HG03280 (cell line): ENCODE measurements around the gene ABCD4.

Experiments used
- ATAC-seq: cut with Tn5 transposase; IDR thresholded peaks from one replicate; pipeline ENCODE4 v1.9.1; 2021; ENCODE audit warnings: mild to moderate bottlenecking, moderate library complexity; ENCODE audit not compliant: unreplicated experiment

The ABCD4 gene

DNA sequence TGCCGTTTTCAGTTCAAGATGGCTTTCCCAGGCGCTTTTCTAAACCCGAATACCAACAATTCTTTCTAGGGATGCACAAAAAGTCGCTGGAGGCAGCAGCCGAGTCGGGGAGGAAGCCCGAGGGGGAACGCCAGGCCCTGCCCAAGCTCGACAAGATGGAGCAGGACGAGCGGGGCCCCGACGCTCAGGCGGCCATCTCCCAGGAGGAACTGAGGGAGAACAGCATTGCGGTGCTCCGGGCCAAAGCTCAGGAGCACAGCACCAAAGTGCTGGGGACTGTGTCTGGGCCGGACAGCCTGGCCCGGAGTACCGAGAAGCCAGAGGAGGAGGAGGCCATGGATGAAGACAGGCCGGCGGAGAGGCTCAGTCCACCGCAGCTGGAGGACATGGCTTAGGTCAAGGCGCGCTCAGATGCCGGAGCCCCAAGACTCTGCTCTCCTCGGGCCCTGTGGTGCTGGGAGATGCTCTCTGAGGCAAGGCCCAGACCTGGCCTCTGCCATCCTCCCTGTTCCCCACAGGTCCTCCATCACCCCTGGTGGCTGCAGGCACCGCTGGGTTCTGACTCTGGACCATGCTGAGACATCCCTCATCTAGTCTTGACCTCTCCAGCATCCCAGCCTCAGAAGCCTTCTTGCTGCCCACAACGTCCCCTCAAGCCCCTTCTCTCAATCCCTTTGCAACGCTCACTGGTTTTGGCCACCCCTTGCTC is 42.1 kb downstream of the ABCD4 start:
- ATAC-seq, result no peak

DNA sequence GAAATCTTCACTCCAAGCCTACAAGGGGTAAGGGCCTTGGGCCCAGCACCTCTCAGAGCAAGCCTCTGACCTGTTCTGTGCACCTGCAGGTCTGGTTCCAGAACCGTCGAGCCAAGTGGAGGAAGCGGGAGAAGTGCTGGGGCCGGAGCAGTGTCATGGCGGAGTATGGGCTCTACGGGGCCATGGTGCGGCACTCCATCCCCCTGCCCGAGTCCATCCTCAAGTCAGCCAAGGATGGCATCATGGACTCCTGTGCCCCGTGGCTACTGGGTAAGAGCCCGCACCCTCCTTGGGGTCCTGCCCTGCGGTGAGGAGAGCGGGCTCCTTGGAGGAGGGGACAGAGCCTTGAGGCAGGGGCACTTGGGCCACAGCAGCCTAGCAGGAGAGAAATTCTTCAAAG is 43.2 kb downstream of the ABCD4 start:
- no peak for ATAC-seq

DNA sequence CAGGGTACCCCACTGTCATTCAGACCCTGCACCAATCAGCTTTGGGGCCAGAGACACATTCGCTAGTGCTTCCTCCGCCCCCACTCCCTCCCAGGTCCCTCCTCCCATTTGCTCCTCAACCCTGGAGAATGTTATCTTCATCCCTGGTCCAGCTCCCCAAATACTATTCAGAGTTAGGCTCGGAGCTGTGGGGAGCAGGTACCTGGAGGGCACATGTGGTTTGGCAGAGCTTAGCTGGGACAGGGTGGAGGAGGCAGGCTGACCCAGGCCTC is 44.0 kb downstream of the ABCD4 start:
- ATAC-seq, result no peak

DNA sequence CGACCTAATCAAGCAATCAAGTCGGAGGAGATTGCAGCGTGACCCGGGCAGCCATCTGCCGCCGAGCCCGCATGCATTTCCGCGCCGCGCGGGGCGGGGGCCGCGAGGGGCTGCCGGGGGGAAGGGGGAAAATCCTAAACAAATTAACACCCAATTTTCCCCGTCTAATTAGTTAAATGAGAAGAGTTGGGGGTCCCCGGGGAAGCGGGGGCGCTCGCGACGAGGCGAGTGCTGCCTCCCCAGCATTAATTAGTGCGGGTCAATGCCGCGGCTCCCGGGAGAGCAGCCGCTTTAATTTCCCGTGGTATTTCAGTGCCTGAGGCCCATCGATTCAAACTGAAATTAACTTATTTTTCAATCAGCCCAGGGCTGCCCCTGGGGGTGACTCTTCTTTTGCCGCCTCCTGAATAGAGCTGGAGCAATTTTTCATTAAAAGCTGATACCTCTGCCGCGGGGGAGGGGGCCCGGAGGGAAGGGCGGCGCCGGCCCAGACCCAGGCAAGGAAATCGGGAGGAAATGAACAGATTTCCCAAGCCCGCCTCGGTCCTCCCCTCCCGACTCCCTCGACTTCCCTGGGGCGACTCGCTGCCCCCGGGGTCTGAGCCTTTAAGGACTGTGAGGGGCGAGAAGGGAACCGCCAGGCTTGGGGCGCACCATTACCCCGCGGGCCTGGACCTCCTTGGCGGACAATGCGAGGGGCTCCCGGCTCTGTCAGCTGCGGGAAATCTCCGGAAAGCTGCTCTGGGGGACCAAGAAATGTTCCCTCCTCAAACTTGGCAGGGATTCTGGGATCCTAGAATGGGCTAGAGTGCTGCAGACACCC is 44.6 kb downstream of the ABCD4 start:
- no peak for ATAC-seq

DNA sequence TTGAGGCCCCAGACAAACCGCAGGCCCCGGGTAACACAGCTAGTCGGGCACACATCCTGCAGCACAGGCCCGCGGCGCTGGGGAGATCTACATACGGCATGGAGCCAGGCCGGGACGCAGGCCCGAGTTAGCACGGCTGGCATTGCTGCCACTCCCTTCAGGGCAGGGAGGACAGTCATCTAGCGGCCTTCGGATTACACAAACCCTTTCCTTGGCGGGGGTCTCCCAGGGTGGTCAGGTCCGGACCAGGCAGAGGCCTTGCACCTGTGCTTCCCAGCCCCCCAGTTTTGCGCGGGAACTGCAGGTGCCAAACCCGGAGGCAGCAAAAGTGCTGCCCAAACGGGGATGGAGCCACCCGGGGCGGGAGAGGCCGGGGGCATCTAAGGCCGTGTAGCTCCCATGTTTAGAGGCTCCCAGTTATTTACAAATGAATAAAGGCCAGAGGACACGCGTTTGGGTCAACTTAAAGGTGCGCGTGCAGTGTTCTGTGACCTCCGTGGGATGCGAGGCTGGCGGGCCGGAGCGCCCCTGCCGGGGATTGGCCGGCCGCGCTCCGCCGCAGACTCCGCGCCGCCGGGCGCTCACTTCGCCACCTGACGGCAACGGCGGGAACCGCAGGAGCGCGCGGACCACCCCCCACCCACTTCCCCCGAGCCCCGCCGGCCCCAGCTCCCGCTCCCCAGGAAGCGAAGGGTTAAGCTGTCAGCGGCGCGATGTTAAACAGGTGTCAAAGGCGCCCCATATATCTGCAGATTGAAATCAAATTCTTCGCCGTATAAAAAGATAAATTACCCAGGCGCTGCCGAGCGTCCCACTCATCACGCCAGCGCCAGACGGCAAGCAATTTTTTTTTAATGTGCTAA is 45.4 kb downstream of the ABCD4 start:
- ATAC-seq, result peak; percentile 80

DNA sequence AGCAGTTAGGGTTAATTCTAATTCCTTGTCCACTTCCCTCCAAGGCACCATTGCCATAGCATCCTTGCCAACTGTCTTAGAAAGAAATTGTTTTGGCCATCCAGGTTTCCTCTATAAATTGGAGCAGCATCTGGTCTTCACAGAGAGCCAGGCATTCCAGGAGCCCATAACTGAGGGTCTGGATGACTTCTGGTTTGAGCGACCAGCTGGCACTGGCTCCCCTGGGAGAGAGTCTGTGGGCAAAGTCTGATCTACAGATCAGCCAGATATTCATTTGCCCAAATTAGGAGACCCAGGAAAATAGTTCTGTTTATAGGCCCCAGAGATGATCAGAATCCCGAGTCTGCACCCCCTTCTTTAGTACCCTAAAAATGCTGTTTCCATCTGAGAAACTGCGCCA is 47.5 kb downstream of the ABCD4 start:
- no peak for ATAC-seq

DNA sequence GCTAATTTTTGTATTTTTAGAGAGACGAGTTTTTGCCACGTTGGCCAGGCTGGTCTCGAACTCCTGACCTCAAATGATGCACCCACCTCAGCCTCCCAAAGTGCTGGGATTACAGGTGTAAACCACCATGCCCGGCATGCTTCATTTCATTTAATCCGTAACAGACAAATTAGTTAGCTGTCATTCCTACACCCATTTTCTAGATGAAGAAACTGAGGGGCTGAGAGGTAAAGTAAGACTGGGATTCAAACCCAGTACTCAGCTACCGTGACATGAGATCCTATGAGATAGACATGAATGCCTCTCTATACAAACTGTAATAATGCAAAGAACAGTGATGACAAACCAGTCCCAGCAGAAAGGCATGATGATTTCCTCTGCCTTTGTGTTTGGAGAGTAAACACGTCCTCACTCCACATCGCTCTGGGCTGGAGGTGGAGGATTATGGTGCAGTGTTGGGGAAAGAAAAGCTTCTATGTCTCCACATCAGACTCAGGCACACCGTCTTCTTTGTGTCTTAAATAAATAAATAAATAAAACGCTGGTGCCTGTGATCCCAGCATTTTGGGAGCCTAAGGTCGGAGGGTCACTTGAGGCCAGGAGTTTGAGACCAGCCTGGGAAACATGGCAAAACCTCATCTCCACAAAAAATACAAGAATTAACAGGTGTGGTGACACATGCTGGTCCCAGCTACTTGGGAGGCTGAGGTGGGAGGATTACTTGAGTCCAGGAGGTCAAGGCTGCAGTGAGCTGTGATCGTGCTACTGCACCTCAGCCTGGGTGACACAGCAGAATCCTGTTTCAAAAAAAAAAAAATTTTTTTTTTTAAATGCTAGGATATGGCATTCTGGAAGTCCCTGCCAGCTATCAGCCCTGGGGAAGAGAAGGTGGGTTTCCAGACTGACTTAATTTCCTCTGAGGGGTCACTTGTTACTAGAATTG is 53.0 kb downstream of the ABCD4 start:
- ATAC-seq, result no peak

DNA sequence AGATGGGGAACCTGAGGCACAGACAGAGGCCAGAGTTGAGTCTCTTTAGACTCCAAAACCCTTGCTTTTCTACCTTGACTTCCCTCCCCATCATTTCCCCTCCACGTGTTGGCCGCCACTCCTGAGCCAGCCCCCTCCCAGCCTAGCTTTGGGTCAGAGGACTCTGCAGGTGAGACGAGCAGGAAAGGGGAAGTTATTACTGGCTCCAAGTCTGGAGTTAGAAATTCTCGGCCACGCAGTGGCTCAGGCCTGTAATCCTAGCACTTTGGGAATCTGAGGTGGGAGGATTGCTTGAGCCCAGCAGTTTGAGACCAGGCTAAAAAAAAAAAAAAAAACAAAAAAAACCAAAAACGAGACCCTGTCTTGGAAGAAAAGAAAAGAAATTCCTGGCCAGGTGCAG is 54.7 kb downstream of the ABCD4 start:
- no peak for ATAC-seq

DNA sequence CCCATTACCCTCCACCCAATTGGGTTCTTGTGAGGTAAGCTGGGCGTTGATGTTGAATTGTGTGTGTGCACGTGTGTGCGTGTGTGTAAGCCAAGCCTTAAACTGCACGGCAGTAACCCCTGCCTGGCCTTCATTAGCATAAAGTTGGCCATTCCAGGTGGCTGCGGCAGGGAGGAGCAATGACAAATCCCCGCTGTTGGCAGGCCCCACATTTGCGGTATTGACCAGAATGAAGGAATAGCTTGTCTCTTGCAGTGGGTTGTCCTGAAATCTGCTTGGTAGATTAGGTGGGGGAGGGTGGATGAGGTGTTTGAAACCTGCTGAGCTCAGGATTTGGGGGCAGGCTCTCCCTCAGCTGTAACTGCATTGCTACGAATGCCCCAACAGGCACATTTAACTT is 56.2 kb downstream of the ABCD4 start:
- no peak for ATAC-seq

DNA sequence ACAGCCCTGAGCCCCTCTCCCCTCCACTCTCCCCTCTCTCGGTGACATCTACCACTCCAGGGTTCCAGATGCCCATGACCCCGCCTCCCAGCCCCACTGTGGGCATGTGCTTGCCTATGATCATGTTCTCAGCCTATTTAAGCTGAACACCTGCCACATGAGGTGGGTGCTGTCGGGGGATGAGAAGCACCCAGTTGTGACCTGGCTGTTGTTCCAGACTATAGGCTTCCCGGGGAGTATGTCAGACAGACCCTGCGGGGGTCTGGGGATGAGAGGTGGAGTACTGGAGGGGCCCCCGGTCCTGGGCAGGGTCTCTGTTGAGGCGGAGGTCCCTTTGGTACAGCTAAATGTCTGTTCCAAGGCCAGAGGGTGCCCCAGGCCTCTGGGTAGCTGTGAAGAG is 57.4 kb downstream of the ABCD4 start:
- ATAC-seq, result no peak

DNA sequence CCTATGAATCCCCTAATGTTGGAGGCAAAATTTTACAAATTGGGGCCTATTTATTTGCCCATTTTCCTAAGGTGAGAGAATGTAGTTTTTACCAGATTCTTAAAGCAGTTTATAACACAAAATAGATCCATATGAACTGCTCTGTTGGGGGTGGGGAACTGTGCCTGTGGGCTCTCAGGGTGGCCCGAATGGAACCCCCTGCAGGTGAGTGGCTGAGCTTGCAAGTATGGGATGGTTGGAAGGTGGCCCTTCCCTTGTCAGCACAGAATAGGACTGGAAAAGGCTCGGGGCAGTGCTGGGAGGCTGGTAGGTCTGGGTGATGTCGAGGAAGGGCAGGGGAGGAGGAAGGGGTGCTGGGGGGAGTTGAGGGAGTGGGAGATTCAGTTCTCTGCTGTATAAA is 58.6 kb downstream of the ABCD4 start:
- ATAC-seq, result no peak

DNA sequence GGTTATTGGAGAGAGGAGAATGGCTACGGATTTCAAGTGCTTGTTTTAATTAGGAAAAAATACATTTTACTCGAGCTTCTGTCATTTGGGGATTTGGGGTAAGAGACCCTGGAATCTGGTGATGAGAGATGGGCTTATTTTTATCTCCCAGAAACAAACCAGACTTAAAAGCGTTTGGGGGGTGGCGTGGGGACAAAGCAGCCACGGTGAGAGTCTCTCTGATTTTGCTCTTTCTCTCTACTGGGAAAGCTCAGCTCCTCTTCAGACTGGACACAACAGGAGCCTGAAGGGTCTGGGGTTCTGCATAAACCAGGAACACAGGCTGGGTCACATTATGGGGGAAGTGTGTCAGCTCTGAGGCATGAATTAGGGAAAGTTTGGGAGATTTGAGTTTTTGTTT is 59.7 kb downstream of the ABCD4 start:
- no peak for ATAC-seq

DNA sequence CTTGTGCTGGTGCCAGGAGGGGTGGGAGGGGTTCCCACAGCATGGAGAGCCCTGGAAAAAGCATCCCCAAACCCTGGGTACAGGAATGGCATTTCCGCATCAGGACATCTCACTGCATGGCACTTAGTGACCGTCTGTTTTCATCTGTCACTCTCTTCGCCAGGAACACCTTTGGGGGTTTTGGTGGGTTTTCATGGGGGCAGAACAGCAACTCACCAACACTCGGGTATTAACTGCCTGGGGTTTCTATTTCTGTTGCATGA is 60.0 kb downstream of the ABCD4 start:
- ATAC-seq, result no peak

DNA sequence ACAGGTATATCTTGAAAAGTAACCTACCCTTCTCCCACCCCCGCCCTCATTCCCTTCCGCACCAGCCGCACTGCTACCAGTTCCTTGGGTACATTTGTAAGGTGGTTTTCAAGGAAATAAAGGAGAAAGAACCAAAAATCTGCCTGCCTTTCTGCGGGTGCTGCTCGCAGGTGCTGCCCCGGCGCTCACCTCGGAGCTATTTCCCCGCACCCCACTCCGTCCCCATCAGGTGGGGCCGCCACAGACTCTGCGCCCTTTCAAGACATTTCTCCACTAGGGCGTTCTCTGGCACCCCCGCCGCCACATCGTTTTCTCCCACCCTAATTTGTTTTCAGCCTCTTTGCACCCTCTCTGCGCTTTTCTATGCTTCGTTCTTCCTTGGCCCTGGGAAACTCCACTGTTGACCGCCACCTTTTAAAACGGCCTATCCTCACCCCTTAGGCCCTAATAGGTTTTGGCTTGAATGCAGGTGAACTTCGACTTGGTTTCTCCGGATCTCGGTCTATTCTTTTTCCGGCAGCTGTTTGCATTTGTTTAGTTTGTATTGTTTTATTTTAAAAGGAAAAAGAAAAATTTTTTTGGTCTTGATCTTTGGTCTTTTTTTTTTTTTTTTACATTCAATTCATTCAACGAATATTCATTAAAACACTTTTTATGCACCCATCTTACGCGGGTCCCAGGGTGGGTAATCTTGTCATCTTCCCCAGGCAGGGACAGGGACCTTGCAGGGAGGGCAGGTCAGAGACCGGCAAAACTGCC is 60.5 kb downstream of the ABCD4 start:
- ATAC-seq, result no peak

DNA sequence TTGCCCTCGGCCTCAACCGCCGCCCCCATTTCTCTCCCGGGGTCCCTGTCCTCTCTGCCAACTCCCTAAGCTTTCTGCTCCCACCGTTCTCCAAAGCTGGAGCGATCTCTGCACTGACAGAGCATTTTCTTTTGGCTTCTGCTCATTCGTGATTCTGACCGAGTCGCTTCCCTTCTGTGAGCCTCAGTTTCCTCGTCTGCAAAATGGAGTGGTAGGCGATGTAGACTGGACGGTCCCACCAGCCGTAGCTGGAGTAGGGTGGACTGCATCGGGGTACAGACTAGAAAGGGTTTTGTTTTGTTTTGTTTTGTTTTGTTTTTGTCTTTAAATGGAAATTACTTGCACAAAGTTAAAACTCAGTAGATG is 61.1 kb downstream of the ABCD4 start:
- no peak for ATAC-seq

DNA sequence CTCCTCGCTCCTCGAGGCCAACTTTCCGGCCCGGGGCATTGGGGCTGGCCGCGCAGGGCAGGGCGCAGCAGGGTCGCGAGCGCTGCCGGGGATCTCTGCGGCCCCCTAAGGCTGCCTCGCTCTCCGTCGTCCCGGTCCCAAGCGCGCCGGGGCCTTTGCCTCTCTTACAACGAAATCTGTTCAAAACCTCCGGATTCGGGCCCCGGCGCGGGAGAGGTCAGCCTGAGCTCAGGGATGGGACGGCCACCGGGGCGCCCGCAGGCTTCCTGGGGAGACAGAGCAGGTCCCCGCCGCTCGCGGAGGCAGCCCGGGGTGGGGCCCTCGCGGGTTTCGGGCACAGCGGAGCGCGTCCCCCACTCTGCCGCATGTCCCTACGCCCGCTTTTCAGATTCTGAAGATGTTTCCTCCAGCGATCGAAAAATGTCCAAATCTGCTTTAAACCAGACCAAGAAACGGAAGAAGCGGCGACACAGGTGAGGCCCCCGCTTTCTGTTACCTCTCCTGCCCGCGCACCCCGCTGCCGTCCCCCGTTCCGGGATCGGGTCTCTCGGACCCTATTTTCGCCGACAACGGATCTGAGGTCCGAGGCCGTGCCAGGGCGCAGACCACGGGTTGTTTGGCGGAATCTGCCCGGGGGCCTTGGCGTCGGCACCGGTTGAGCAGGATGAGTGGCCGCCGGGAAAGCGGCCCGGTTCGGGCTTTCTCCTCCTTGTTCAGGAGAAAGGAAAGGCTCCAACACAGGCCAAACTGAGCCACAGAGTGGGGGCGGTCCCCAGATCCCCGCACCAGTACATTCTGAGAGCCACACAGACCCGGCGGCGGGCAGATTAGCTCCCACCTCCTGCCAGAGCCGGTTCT is 61.7 kb downstream of the ABCD4 start:
- no peak for ATAC-seq

DNA sequence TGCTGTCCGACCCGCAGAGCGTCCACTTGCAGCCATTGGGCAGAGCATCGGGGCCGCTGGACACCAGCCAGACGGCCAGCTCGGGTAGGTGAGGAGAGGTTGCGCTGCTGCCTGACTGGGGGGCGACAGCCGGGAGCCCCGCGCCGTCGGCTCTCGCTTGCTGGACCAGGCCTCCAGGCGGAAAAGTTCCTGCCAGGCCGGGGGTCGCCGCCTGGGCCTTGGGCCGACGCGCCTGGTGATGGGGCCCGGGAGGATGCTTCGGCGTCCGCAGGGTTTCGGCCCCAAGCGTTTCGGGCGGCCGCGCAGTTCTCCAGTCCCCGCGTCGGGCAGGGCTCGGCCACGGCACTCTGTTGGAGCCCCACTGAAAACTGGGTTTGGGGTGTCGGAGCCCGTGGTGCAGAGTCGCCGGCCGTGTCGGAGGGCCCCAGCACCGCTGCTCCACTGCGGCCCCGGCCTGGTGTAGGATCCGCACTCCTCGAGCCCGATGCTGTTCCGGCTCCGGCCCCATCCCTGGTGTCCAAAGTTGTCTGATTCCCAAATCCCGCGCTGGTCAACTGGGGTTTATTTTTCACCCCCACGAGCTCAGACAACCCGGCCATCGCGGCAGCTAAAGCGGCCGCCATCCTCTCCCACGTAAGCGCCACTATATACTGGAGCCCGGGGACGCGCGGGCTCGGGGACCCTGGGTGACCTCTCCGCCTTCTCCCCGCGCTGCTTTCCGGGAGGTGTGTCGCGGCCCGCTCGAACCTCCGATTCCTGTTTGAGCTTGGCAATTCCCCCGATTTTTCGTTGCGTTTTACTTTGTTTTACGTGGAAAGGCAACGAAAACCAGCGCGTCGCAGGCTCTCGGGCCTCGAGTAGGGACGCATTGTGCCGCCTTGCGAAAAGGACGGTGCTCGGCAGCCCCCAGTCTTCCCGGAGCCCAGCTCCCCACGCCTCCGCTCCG is 62.6 kb downstream of the ABCD4 start:
- no peak for ATAC-seq
